Activated B cell treated with CpG ODN at 0.5 μM for 24 hours (primary cell): ENCODE data around the gene ARHGEF17. TPM values are rescaled to one million over a fixed set of nuclear protein-coding genes. Genes with fewer than 3 reads are reported as not detected.

Experiments
- ATAC-seq: fragments of 200-7000 bp; cut with Tn5 transposase; one replicate; pipeline ENCODE4 v1.10.0; 2021; ENCODE audit warnings: low read depth, mild to moderate bottlenecking, moderate library complexity
- CTCF ChIA-PET: fragments of 350-600 bp; sonication (Branson Sonifier 250); formaldehyde crosslinking; loops from one replicate; lab custom pipeline; 2021; ENCODE audit warnings: antibody characterized with exemption; lab: Charles Lee
- POLR2A ChIA-PET: fragments of 350-600 bp; sonication (Branson Sonifier 250); formaldehyde crosslinking; loops from one replicate; lab custom pipeline; 2021; ENCODE audit warnings: antibody characterized with exemption; lab: Charles Lee
- DNase-seq: peaks from one replicate; pipeline ENCODE4 v3.0.0; 2022
- H3K27ac Mint-ChIP-seq: one replicate; pipeline ENCODE4 v1.8.0; 2020; ENCODE audit warnings: mixed read lengths
- H3K27me3 Mint-ChIP-seq: one replicate; pipeline ENCODE4 v1.8.0; 2021; ENCODE audit warnings: mixed read lengths
- H3K36me3 Mint-ChIP-seq: one replicate; pipeline ENCODE4 v1.8.0; 2021; ENCODE audit warnings: low read depth, mixed read lengths
- H3K4me1 Mint-ChIP-seq: one replicate; pipeline ENCODE4 v1.8.0; 2021; ENCODE audit warnings: mixed read lengths
- H3K4me3 Mint-ChIP-seq: one replicate; pipeline ENCODE4 v1.8.0; 2020; ENCODE audit warnings: mild to moderate bottlenecking, mixed read lengths
- H3K9me3 Mint-ChIP-seq: one replicate; pipeline ENCODE4 v1.8.0; 2020; ENCODE audit warnings: mixed read lengths
- intact Hi-C: fragments of 100-400 bp; cut with micrococcal nuclease; formaldehyde crosslinking; loops from one replicate; pipeline ENCODE4 v1.15.1; 2024
- total RNA-seq: library from RNA; stranded (reverse); gene quantifications from 2 replicates; pipeline ENCODE4 v1.2.3, GENCODE V29; 2022
- TF ChIP-seq, protein P1 (sequence below): fragments of 200-600 bp; IDR thresholded peaks from one replicate; pipeline ENCODE4 v1.8.0; 2022; ENCODE audit warnings: antibody characterized with exemption, mild to moderate bottlenecking

Gene ARHGEF17
- total RNA-seq, 1 donor from 2014 or later = 0.02 TPM

DNA sequence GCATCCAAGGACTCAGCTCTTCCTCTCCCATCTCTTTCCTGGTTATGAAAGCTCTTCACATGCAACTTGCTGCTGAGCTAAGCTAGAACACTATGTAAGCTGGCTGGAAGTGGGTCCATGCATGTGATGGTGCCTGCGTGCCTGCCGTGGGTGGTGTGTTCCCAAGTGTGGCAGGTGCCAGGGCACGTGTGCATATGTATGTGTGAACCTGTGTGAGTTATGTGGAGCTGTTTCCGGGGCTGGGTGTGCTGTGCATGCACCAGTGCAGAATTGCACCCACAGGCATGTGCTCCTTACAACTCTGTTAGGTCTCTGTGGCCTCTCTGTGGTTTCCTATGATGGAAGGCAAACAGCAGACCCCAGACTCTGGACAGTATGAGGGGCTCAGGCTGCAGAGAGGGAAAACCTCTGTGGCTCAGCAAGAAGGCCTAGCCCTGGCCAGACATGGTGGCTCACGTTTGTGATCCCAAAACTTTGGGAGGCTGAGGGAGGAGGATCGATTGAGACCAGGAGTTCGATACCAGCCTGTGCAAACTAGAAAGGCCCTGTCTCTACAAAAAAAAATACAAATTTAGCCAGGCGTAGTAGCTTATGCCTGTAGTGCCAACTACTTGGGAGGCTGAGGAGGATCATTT lies 40.1 kb upstream of the ARHGEF17 start:
- no peaks in the 10 kb centered on the region for H3K9me3 Mint-ChIP-seq
- ChIA-PET CTCF (no interaction called here), POLR2A (no interaction called here)
- H3K36me3 Mint-ChIP-seq = no peaks in the 10 kb centered on the region
- intact Hi-C loops = no loop called here
- TF ChIP-seq, protein P1, sequence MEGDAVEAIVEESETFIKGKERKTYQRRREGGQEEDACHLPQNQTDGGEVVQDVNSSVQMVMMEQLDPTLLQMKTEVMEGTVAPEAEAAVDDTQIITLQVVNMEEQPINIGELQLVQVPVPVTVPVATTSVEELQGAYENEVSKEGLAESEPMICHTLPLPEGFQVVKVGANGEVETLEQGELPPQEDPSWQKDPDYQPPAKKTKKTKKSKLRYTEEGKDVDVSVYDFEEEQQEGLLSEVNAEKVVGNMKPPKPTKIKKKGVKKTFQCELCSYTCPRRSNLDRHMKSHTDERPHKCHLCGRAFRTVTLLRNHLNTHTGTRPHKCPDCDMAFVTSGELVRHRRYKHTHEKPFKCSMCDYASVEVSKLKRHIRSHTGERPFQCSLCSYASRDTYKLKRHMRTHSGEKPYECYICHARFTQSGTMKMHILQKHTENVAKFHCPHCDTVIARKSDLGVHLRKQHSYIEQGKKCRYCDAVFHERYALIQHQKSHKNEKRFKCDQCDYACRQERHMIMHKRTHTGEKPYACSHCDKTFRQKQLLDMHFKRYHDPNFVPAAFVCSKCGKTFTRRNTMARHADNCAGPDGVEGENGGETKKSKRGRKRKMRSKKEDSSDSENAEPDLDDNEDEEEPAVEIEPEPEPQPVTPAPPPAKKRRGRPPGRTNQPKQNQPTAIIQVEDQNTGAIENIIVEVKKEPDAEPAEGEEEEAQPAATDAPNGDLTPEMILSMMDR = no peak
- peaks cover 23% of the 10 kb centered on the region for H3K27me3 Mint-ChIP-seq
- H3K4me3 Mint-ChIP-seq = no peak overlapping the region
- peaks cover 22% of the 10 kb centered on the region for H3K4me1 Mint-ChIP-seq
- DNase-seq (no peak), ATAC-seq (no peak)
- H3K27ac Mint-ChIP-seq = no peak overlapping the region

DNA sequence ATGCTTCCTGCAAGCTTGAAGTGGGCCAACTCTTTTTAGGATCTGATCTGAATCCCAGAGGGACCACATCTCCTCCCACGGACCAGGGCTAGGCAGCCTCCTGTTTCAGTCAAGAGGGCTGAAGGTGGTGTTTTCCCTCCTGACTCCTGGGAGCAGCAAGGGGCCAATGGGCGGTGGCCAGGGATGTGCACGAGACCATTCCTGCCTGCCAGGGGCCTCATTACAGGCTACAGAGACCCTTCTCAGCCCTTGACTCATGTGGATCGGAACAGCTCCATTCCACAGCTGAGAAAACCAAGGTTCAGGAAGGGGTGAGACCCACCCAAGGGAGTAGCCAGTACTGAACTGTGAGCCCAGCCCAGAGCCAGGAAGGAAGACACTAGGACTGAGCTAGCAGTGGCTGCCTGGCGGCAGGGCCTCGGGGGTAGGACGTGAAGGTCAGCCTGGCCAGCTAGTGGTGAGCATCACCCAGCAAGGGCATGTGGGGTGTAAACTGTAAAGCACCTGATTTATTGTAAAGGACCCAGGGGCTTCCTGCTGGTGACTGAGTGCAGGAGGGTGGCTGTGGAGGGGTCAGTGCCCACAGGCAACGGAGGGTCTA lies 39.3 kb upstream of the ARHGEF17 start:
- Mint-ChIP-seq H3K9me3 (no peaks in the 10 kb centered on the region), H3K27ac (no peak overlapping the region), H3K4me3 (no peak overlapping the region), H3K4me1 (peaks cover 22% of the 10 kb centered on the region), H3K27me3 (peaks cover 19% of the 10 kb centered on the region), H3K36me3 (no peaks in the 10 kb centered on the region)
- ChIA-PET CTCF (no interaction called here), POLR2A (no interaction called here)
- DNase-seq (no peak), ATAC-seq (no peak)
- intact Hi-C loops = no loop called here
- TF ChIP-seq, protein P1 = no peak

DNA sequence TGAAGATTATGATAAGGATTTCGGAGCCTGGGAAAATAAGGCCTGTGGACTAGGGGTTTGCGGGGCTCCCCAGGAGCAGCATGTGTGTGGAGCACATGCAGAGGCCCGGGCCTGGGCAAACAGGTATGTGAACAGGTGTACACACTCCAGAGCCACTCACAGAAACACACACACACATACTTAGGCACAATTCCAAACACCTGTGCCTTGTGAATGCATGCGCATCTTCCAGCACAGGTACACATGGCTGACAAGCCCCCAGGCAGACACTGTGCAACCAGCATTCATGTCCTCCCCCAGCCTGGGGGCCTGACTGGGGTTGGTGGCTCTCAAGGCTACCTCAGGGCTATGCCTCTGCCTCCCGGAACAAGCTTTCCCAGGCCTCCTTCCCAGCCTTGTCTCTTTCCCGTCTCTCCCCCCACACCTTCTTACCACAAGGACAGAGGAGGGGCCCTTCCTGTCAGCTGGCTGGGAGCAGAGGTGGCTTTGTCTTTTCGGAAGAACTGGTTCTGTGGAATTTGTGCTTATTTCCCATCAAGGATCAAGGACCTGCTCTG lies 38.5 kb upstream of the ARHGEF17 start:
- Mint-ChIP-seq H3K27ac (no peak overlapping the region), H3K36me3 (no peaks in the 10 kb centered on the region), H3K27me3 (peaks cover 17% of the 10 kb centered on the region), H3K4me1 (peaks cover 22% of the 10 kb centered on the region), H3K4me3 (no peak overlapping the region), H3K9me3 (no peaks in the 10 kb centered on the region)
- ChIA-PET POLR2A (no interaction called here), CTCF (interaction anchor here (0.7 kb wide), 1 partner anchor 66 kb away, joined by 3 read pairs; no protein-coding TSS in a partner anchor)
- ATAC-seq = no peak
- TF ChIP-seq, protein P1 = no peak
- intact Hi-C loops = loop anchor here (2.0 kb wide), 1 partner anchor 19 kb away; no protein-coding TSS in a partner anchor
- no peak for DNase-seq

DNA sequence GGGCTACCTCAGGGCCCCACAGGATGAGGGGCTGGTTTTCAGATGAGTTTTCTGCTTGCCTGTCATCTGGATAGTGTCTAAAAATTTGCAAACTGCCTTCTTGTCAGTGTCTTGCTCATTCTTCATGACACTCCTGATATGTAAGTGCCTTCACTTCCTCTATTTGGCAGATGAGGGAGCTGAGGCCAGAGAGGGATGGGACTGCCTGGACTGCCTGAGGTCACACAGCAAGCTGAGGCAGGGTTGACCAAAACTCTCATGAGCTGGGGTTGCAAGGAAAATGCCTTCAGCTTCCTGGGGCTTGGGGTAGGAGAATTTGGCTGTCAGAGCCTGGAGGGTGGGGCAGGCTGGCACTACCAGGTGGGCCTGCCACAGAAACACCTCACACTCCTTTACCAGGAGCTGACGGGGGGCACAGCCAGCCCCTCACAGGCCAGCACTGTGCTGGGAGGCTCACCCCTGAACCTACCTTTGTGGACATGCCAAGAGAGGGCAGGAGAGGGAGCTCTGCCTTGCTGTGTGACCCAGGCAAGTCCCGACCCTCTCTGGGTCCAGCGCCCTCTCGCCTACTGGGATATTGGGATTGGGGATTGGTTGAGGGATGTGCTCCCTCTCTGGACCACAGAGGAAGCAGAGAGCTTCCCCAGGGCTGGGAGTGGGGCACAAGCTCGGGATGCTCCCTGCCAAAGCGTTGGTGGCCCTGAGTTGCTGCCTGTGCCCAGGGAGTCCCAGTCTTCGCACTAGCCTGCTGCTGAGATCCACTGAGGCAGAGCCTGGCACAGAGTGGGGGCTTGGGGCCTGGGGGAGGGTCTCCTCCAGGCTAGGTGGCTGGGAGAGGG lies 37.8 kb upstream of the ARHGEF17 start:
- TF ChIP-seq, protein P1 = no peak
- Mint-ChIP-seq H3K9me3 (no peaks in the 10 kb centered on the region), H3K36me3 (no peaks in the 10 kb centered on the region), H3K4me1 (peaks cover 20% of the 10 kb centered on the region), H3K27me3 (peaks cover 11% of the 10 kb centered on the region), H3K4me3 (no peak overlapping the region), H3K27ac (no peak overlapping the region)
- ATAC-seq = peak; percentile 56
- ChIA-PET CTCF (interaction anchor here (0.7 kb wide), 1 partner anchor 65 kb away, joined by 3 read pairs; no protein-coding TSS in a partner anchor), POLR2A (no interaction called here)
- DNase-seq = no peak
- intact Hi-C loops = loop anchor here (2.0 kb wide), 1 partner anchor 19 kb away; no protein-coding TSS in a partner anchor
